ENCODE measurements around the gene NTSR1.
A peak's percentile ranks its signal among the peaks of the same experiment; 100 is the strongest.

- TF ChIP-seq CTCF (IDR thresholded peaks at IDR 0.05), result peak; percentile 7
- TF ChIP-seq EZH2 (IDR thresholded peaks at IDR 0.05), result no peak
- no peak for TF ChIP-seq EZH2phosphoT487 (IDR thresholded peaks at IDR 0.05)
Observed at GRCh38 chr20:62778601-62779416, 70.2 kb downstream of the NTSR1 start.

Measured in neural progenitor cell (in vitro differentiated cells).